HUES64 (cell line): ENCODE measurements around the gene DSCAML1.

Experiments used
- H3K27ac ChIP-seq: 2 replicates; pipeline ENCODE4 v1.7.0; 2013; ENCODE audit warnings: low read depth, low read length, inconsistent platforms
- H3K27me3 ChIP-seq: 2 replicates; pipeline ENCODE4 v1.6.1; 2013; ENCODE audit warnings: mild to moderate bottlenecking, low read length; ENCODE audit not compliant: insufficient read depth
- H3K36me3 ChIP-seq: 2 replicates; pipeline ENCODE4 v1.6.1; 2013; ENCODE audit warnings: mild to moderate bottlenecking, low read length; ENCODE audit not compliant: insufficient read depth
- H3K4me1 ChIP-seq: 2 replicates; pipeline ENCODE4 v1.6.1; 2013; ENCODE audit warnings: mild to moderate bottlenecking, low read length, moderate library complexity; ENCODE audit not compliant: insufficient read depth
- H3K4me3 ChIP-seq: 2 replicates; pipeline ENCODE4 v1.5.1; 2013; ENCODE audit warnings: mild to moderate bottlenecking, low read length, moderate library complexity
- H3K9ac ChIP-seq: 2 replicates; pipeline ENCODE4 v1.6.1; 2013; ENCODE audit warnings: mild to moderate bottlenecking, low read depth, low read length
- H3K9me3 ChIP-seq: 2 replicates; pipeline ENCODE4 v1.6.1; 2013; ENCODE audit warnings: low read depth, low read length; ENCODE audit not compliant: insufficient read depth
- WGBS: fragments of 150-250, 120-280 bp; methylation state at CpG from one replicate; pipeline ENCODE4 v1.1.7; 2013; ENCODE audit warnings: missing lambda C conversion rate; 5-methylcytosine and 5-hydroxymethylcytosine counted together

DSCAML1 gene

GRCh38 chr11:117554601-117555333 is 242.2 kb downstream of the DSCAML1 start:
- peaks cover 12% of the 10 kb centered on the region; the same call in 1 of the 2 replicates for H3K4me1 ChIP-seq
- no peak overlapping the region for H3K4me3 ChIP-seq
- H3K36me3 ChIP-seq = no peaks in the 10 kb centered on the region
- 96% methylated on average over 7 of the region's 7 CpGs for WGBS
- peaks cover 14% of the 10 kb centered on the region; the same call in 1 of the 2 replicates for H3K27me3 ChIP-seq
- H3K9ac ChIP-seq = no peak overlapping the region
- H3K9me3 ChIP-seq = no peaks in the 10 kb centered on the region
- no peak overlapping the region for H3K27ac ChIP-seq

DNA sequence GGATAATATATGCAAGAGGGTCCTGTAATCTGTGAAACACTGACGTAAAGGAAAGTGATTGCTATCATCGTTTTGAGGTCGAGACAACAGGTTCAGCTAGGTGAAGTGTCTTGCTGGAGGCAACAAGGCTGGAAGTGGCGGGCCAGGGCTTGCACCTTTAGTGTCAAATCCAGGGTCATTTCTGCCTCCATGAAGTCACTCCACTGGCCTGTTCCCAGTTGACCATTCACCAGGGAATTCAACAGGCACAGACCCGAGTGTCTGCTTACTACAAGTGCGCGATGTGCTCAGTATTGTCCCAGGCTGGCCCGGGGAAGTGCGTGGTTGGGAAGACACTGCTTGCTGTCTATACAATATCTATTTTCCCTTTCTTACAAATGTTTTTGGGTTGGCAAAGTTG is 244.4 kb downstream of the DSCAML1 start:
- Histone ChIP-seq H3K9ac (no peak overlapping the region), H3K4me1 (peaks cover 5% of the 10 kb centered on the region; the same call in 1 of the 2 replicates), H3K4me3 (no peak overlapping the region), H3K36me3 (no peaks in the 10 kb centered on the region), H3K9me3 (no peaks in the 10 kb centered on the region), H3K27me3 (peaks cover 27% of the 10 kb centered on the region; the same call in 1 of the 2 replicates), H3K27ac (no peak overlapping the region)
- 94% methylated on average over 9 of the region's 9 CpGs for WGBS

DNA sequence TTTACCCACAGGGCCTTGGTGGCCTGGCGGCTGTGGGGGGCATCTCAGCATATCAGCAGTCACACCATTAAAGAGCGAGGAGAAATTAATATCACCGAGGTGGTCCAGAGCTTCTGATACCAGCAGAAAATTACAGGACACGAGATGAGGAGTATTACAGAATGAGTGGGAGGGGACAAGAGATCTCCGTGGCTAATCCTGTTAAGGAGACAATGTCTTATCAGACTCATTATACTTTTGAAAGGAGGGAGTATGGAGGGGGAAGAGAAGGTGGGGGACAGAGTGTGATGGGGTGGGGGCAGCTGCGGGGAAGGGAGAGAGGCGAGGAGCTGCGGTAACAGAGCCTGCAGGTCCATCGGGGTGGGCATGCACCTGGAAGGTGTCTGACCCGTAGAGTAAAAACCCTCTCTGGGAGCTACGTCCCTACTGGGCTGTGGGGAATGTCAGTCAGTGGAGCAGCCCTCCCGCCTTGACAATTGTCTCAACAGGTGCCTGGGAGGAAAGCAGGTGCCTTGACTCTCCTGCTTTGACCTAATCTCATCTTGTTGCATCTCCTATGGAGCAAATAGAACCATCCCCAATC is 245.2 kb downstream of the DSCAML1 start:
- Histone ChIP-seq H3K9ac (no peak overlapping the region), H3K36me3 (no peaks in the 10 kb centered on the region), H3K27ac (no peak overlapping the region), H3K27me3 (peaks cover 31% of the 10 kb centered on the region; the same call in 1 of the 2 replicates), H3K4me1 (peaks cover 6% of the 10 kb centered on the region; the same call in 1 of the 2 replicates), H3K9me3 (no peaks in the 10 kb centered on the region), H3K4me3 (no peak overlapping the region)
- 79% methylated on average over 12 of the region's 12 CpGs for WGBS

DNA sequence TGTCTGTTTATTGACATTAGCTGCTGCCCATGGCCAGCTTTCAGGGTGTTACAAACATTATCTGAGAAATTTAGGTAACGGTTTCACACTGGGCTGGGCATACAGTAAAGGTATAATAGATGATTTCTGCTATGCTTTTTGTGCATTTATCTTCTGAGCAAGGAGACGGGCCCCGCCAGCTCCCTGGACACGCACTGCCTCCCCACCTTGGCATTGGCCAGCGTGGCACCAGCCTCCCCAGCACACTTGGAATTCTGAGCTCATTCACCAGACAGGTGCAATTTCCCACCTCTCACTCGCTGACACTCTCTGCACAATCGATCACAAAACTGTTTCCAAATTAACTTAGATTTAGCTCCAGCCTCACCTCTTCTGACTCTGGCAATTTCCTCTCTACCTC is 246.6 kb downstream of the DSCAML1 start:
- no peak overlapping the region for H3K4me3 ChIP-seq
- H3K27me3 ChIP-seq = peaks cover 35% of the 10 kb centered on the region; the same call in 1 of the 2 replicates
- H3K27ac ChIP-seq = no peak overlapping the region
- no peak overlapping the region for H3K9ac ChIP-seq
- H3K9me3 ChIP-seq = no peaks in the 10 kb centered on the region
- WGBS = 92% methylated on average over 7 of the region's 7 CpGs
- no peaks in the 10 kb centered on the region for H3K36me3 ChIP-seq
- peaks cover 12% of the 10 kb centered on the region; the same call in 1 of the 2 replicates for H3K4me1 ChIP-seq

DNA sequence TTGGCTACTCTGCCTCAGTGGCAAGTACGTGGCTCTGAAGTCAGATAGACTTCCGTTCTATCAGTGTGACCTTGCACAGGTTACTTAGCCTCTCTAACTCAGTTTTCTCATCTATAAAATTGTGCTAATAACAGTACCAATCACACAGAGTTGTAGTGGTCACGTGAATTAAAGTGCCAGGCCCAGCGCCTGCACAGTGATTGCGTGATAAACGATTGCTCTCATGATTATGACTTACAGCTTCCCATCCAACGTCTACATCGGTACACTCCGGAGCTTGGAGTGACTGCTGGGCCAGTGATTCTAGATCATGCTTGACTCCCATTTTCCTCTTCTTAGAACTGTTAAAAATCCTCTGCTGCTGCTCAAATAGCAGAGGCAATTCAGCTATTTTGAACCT is 247.6 kb downstream of the DSCAML1 start:
- Histone ChIP-seq H3K27ac (no peak overlapping the region), H3K27me3 (peaks cover 39% of the 10 kb centered on the region; the same call in 1 of the 2 replicates), H3K9me3 (no peaks in the 10 kb centered on the region), H3K4me3 (no peak overlapping the region), H3K4me1 (peaks cover 12% of the 10 kb centered on the region; the same call in 1 of the 2 replicates), H3K9ac (no peak overlapping the region), H3K36me3 (no peaks in the 10 kb centered on the region)
- WGBS = 95% methylated on average over 9 of the region's 9 CpGs

DNA sequence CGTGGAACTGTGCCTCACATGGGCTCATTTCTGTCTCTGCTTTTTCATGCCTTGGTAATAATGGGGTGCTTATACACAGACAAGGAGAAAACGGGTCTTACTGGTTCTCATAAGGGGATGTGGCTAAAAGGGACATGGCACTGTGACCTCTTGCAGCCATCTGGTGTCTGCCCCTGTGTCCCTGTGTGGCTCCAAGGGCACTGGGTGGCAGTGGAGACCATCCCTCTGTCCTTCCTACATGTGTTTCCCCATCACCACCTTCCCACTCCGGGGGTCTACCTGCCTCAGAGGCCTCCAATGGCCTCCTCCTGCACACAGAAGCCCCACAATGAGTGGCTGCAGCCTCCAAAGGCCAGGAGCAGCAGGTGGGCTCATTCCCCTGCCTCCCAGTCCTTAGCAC is 248.1 kb downstream of the DSCAML1 start:
- WGBS = 76% methylated on average over 3 of the region's 3 CpGs
- Histone ChIP-seq H3K9me3 (no peaks in the 10 kb centered on the region), H3K4me3 (no peak overlapping the region), H3K27ac (no peak overlapping the region), H3K27me3 (peaks cover 39% of the 10 kb centered on the region; the same call in 1 of the 2 replicates), H3K4me1 (peaks cover 12% of the 10 kb centered on the region; the same call in 1 of the 2 replicates), H3K9ac (no peak overlapping the region), H3K36me3 (no peaks in the 10 kb centered on the region)

GRCh38 chr11:117547946-117548345 is 249.1 kb downstream of the DSCAML1 start:
- WGBS = 94% methylated on average over 7 of the region's 7 CpGs
- Histone ChIP-seq H3K27ac (no peak overlapping the region), H3K9ac (no peak overlapping the region), H3K36me3 (no peaks in the 10 kb centered on the region), H3K4me3 (no peak overlapping the region), H3K4me1 (peaks cover 12% of the 10 kb centered on the region; the same call in 1 of the 2 replicates), H3K27me3 (peaks cover 39% of the 10 kb centered on the region; the same call in 1 of the 2 replicates), H3K9me3 (no peaks in the 10 kb centered on the region)

- 64% methylated on average over 15 of the region's 16 CpGs for WGBS
- H3K27me3 ChIP-seq = peaks cover 39% of the 10 kb centered on the region; the same call in 1 of the 2 replicates
- no peaks in the 10 kb centered on the region for H3K9me3 ChIP-seq
- H3K36me3 ChIP-seq = no peaks in the 10 kb centered on the region
- peaks cover 12% of the 10 kb centered on the region; the same call in 1 of the 2 replicates for H3K4me1 ChIP-seq
- H3K27ac ChIP-seq = no peak overlapping the region
- no peak overlapping the region for H3K4me3 ChIP-seq
- H3K9ac ChIP-seq = no peak overlapping the region
Measured at GRCh38 chr11:117547195-117547850, 249.7 kb downstream of the DSCAML1 start.

- H3K4me1 ChIP-seq = peaks cover 12% of the 10 kb centered on the region; the same call in 1 of the 2 replicates
- H3K27me3 ChIP-seq = peaks cover 39% of the 10 kb centered on the region; the same call in 1 of the 2 replicates
- H3K27ac ChIP-seq = no peak overlapping the region
- no peaks in the 10 kb centered on the region for H3K36me3 ChIP-seq
- 62% methylated on average over 12 of the region's 12 CpGs for WGBS
- no peak overlapping the region for H3K9ac ChIP-seq
- no peaks in the 10 kb centered on the region for H3K9me3 ChIP-seq
- no peak overlapping the region for H3K4me3 ChIP-seq
Measured at GRCh38 chr11:117546431-117547194, 250.4 kb downstream of the DSCAML1 start.

- no peaks in the 10 kb centered on the region for H3K36me3 ChIP-seq
- H3K27me3 ChIP-seq = peaks cover 30% of the 10 kb centered on the region; the same call in 1 of the 2 replicates
- no peak overlapping the region for H3K4me3 ChIP-seq
- H3K9ac ChIP-seq = no peak overlapping the region
- H3K27ac ChIP-seq = no peak overlapping the region
- WGBS = 88% methylated on average over 12 of the region's 12 CpGs
- peaks cover 12% of the 10 kb centered on the region; the same call in 1 of the 2 replicates for H3K4me1 ChIP-seq
- no peaks in the 10 kb centered on the region for H3K9me3 ChIP-seq
Measured at GRCh38 chr11:117545706-117546105, 251.3 kb downstream of the DSCAML1 start.
